Pancreas (tissue), 10 donors: ENCODE data around the gene TTF1. TPM values are rescaled to one million over a fixed set of nuclear protein-coding genes. Genes with fewer than 3 reads are reported as not detected.

Experiments used
- ATAC-seq, 4 donors: fragments of 200-7000 bp; cut with Tn5 transposase; one replicate each; pipeline versions ENCODE4 v1.8.0 to v1.9.1; 2020; ENCODE audit warnings: mild to moderate bottlenecking in 4 of 4, moderate library complexity in 4 of 4
- DNase-seq, 6 donors: peaks; one replicate each; pipeline ENCODE4 v3.0.0-alpha.2; 2020
- FAIRE-seq: peaks from 2 replicates; lab custom pipeline; 2012; peaks lifted over from hg19 to GRCh38; lab: Jason Lieb, UNC
- H3K27ac ChIP-seq, 4 donors: fragments of 200-600 bp; sonication (generic); 1 replicate in 3 of 4; 2 replicates in 1 of 4; pipeline versions ENCODE4 v1.5.0 to v1.8.0; 2020
- H3K27me3 ChIP-seq, 4 donors: fragments of 200-600 bp; one replicate each; pipeline ENCODE4 v1.8.0; 2021
- H3K36me3 ChIP-seq, 3 donors: fragments of 200-600 bp; sonication (generic) in 1 of 3; one replicate each; pipeline versions ENCODE4 v1.5.0 to v1.8.0; 2020 to 2021
- H3K4me1 ChIP-seq, 3 donors: fragments of 200-600 bp; one replicate each; pipeline ENCODE4 v1.8.0; 2021
- H3K4me3 ChIP-seq, 4 donors: fragments of 200-600 bp; sonication (generic) in 2 of 4; one replicate each; pipeline versions ENCODE4 v1.5.0 to v1.8.0; 2020 to 2021
- H3K9me3 ChIP-seq, 4 donors: fragments of 200-600 bp; one replicate each; pipeline ENCODE4 v1.8.0; 2021
- CTCF ChIP-seq, 4 donors: fragments of 200-600 bp; sonication (generic) in 3 of 4; IDR thresholded peaks; one replicate each; pipeline versions ENCODE4 v1.5.0 to v1.8.0; 2021; ENCODE audit warnings: antibody characterized with exemption in 4 of 4
- WGBS, 2 donors: extraction: QIAGEN DNeasy Blood & Tissue Kit; methylation state at CpG; one replicate each; pipeline ENCODE4 v1.1.7; 2013; 5-methylcytosine and 5-hydroxymethylcytosine counted together
- intact Hi-C, 3 donors: fragments of 100-400 bp; cut with DNase I; formaldehyde crosslinking; loops; one replicate each; pipeline versions ENCODE4 v1.11.1 to v1.14.2; 2022
- polyA plus RNA-seq, 2 donors: library from polyadenylated mRNA; stranded (reverse); fragments of 200-250 nt; gene quantifications; one replicate each; pipeline ENCODE4 v1.2.3, GENCODE V29; 2013
- total RNA-seq, 6 donors: library from RNA; stranded (reverse); fragmentation: NEBNext Ultra II Directional in 4 of 6; extraction: Animal tissue kit (Norgen Biotek cat#: 25700) in 4 of 6; gene quantifications; one replicate each; pipeline versions ENCODE4 v1.2.1 to v1.2.4, GENCODE V29; 2021 to 2023
- donor health status: healthy with polysubstance abuse.
- donor health status: DM: no; HTN: no; CAD: no; lungs with moderate emphysema.
- donor health status: DM: no; HTN: no; CAD: no.
- donor health status: control.
- donor health status: control.
- donor health status: Bipolar disorder and iron deficiency.
- donor health status: DM: yes; HTN: yes; CAD: no.
- donor health status: DM: no; HTN: no; CAD: no.
- donor health status: DM: no; HTN: no; CAD: no.
- donor health status: DM: yes; HTN: yes; CAD: no.

TTF1 gene
- total and polyA plus RNA-seq, 8 donors, result 4.5 to 14.0 (median 6.7) TPM

GRCh38 chr9:132327537-132327936, 79.1 kb downstream of the TTF1 start:
- FAIRE-seq (no peak), DNase-seq (no peak), ATAC-seq (no peak)
- no peak for TF ChIP-seq CTCF (IDR thresholded peaks at IDR 0.05)
- Histone ChIP-seq H3K4me1 (no peaks in the 10 kb centered on the region), H3K27me3 (no peaks in the 10 kb centered on the region), H3K27ac (no peak overlapping the region), H3K9me3 (no peaks in the 10 kb centered on the region), H3K36me3 (peaks cover 13 to 25% (median 20%) of the 10 kb centered on the region in 3 donors), H3K4me3 (no peak overlapping the region)
- intact Hi-C loops, result no loop called here
- 97 to 98% methylated on average over 6 of the region's 6 CpGs for WGBS, 2 donors

Other genes starting within 250 kb of the TTF1 start
- 1 to 10 TPM; 1.0 to 6.4 (median 3.6) TPM for gene NTNG2, start 244.8 kb downstream of the TTF1 start, total RNA-seq
- 1 to 10 TPM; 1.1 to 1.5 TPM for gene NTNG2, start 244.8 kb downstream of the TTF1 start, polyA plus RNA-seq
- gene SETX, start 51.9 kb downstream of the TTF1 start, total RNA-seq, result 10 to 100 TPM; 11.1 to 23.1 (median 14.5) TPM
- gene SETX, start 51.9 kb downstream of the TTF1 start, polyA plus RNA-seq, result 10 to 100 TPM; 12.4 to 20.7 TPM
- gene CFAP77, start 3.4 kb upstream of the TTF1 start, total RNA-seq, result not detected
- gene CFAP77, start 3.4 kb upstream of the TTF1 start, polyA plus RNA-seq, result not detected
- gene BARHL1, start 175.8 kb upstream of the TTF1 start, total RNA-seq, result not detected
- gene BARHL1, start 175.8 kb upstream of the TTF1 start, polyA plus RNA-seq, result under 1 TPM in 1 of 2 donors, not detected in 1; 0.27 TPM